Gastroesophageal sphincter (tissue), 4 donors: ENCODE data around the gene SIVA1. TPM values are rescaled to one million over a fixed set of nuclear protein-coding genes. Genes with fewer than 3 reads are reported as not detected.
"Not testable (repeated sequence)": the region's sequence is repeated elsewhere in the genome, so short reads cannot be mapped to it uniquely, and the experiment has no call there.

Experiments used
- ATAC-seq: fragments of 150-250 bp; one replicate; pipeline ENCODE4 v1.9.1; 2016; ENCODE audit warnings: mild to moderate bottlenecking, moderate library complexity
- H3K27ac ChIP-seq, 4 donors: fragments of 200-600 bp; sonication (generic) in 3 of 4; 1 replicate in 3 of 4; 2 replicates in 1 of 4; pipeline ENCODE4 v1.5.1; 2016 to 2019
- H3K27me3 ChIP-seq: fragments of 200-600 bp; sonication (generic); one replicate; pipeline ENCODE4 v1.5.1; 2019
- H3K36me3 ChIP-seq, 2 donors: fragments of 200-600 bp; sonication (generic); one replicate each; pipeline ENCODE4 v1.5.1; 2019; ENCODE audit warnings: control low read depth in 1 of 2
- H3K4me1 ChIP-seq, 3 donors: fragments of 200-600 bp; sonication (generic); 1 replicate in 2 of 3; 2 replicates in 1 of 3; pipeline ENCODE4 v1.5.1; 2016 to 2019; ENCODE audit warnings: control low read depth in 2 of 3
- H3K4me3 ChIP-seq, 2 donors: fragments of 200-600 bp; sonication (generic); one replicate each; pipeline ENCODE4 v1.5.1; 2019; ENCODE audit warnings: mild to moderate bottlenecking in 1 of 2, moderate library complexity in 1 of 2
- H3K9me3 ChIP-seq, 3 donors: fragments of 200-600 bp; sonication (generic); one replicate each; pipeline ENCODE4 v1.5.1; 2017 to 2019; ENCODE audit warnings: control low read depth in 2 of 3
- CTCF ChIP-seq, 4 experiments: fragments of 200-600 bp in 2 of 4; fragments of 450-650 bp in 2 of 4; sonication (generic) in 1 of 4; IDR thresholded peaks; one replicate each; pipeline ENCODE4 v1.5.1; 2017 to 2019; ENCODE audit warnings: antibody characterized with exemption in 4 of 4, mild to moderate bottlenecking in 2 of 4, moderate library complexity in 2 of 4
- EP300 ChIP-seq: sonication (generic); formaldehyde crosslinking; IDR thresholded peaks from one replicate; pipeline ENCODE4 v1.6.1; 2017; ENCODE audit warnings: antibody characterized with exemption, mild to moderate bottlenecking
- POLR2A ChIP-seq, 2 donors: fragments of 450-650 bp; IDR thresholded peaks; one replicate each; pipeline ENCODE4 v1.6.1; 2017; ENCODE audit warnings: antibody characterized with exemption in 2 of 2, mild to moderate bottlenecking in 2 of 2, moderate library complexity in 1 of 2
- POLR2AphosphoS5 ChIP-seq: sonication (generic); formaldehyde crosslinking; IDR thresholded peaks from one replicate; pipeline ENCODE4 v1.6.1; 2017; ENCODE audit warnings: antibody characterized with exemption
- WGBS, 2 donors: methylation state at CpG; one replicate each; pipeline ENCODE4 v1.1.5; 2018; ENCODE audit warnings: low coverage in 1 of 2; 5-methylcytosine and 5-hydroxymethylcytosine counted together
- total RNA-seq, 4 donors: library from RNA; depleted of rRNA; stranded (reverse); fragments of >200 nt; gene quantifications; one replicate each; pipeline ENCODE4 v1.1.0, GENCODE V29; 2016

SIVA1 gene
- total RNA-seq, 4 donors from 2014 or later, result 188 to 513 (median 363) TPM

GRCh38 chr14:104728631-104729030 lies 24.3 kb upstream of the SIVA1 start:
- H3K9me3 ChIP-seq, result no peaks in the 10 kb centered on the region
- no peak for ATAC-seq
- no peak overlapping the region for H3K4me3 ChIP-seq
- H3K27ac ChIP-seq, result no peak overlapping the region
- WGBS, 2 donors, result no CpG with 5 or more reads among the region's 17 CpGs
- peaks cover 0 to 51% (median 8%) of the 10 kb centered on the region in 3 donors for H3K4me1 ChIP-seq
- no peaks in the 10 kb centered on the region for H3K36me3 ChIP-seq
- no peak for TF ChIP-seq POLR2AphosphoS5
- TF ChIP-seq POLR2A (IDR thresholded peaks at IDR 0.05), result no peak
- TF ChIP-seq EP300, result no peak
- no peak for TF ChIP-seq CTCF (IDR thresholded peaks at IDR 0.05)
- H3K27me3 ChIP-seq, result no peaks in the 10 kb centered on the region

- 88 to 90% methylated on average over 2 to 10 of the region's 73 CpGs for WGBS, 2 donors
- H3K36me3 ChIP-seq, H3K4me3 ChIP-seq, H3K27me3 ChIP-seq, H3K27ac ChIP-seq, H3K9me3 ChIP-seq, ATAC-seq: not testable (repeated sequence)
- peaks cover 0 to 51% (median 8%) of the 10 kb centered on the region in 3 donors for H3K4me1 ChIP-seq
Observed at GRCh38 chr14:104729176-104729834, 23.6 kb upstream of the SIVA1 start.

- ATAC-seq, result no peak
- Histone ChIP-seq H3K9me3 (no peaks in the 10 kb centered on the region), H3K36me3 (no peaks in the 10 kb centered on the region), H3K27ac (no peak overlapping the region), H3K27me3 (no peaks in the 10 kb centered on the region), H3K4me1 (peaks cover 0 to 51% (median 4%) of the 10 kb centered on the region in 3 donors), H3K4me3 (no peak overlapping the region)
- no peak for TF ChIP-seq EP300
- no peak for TF ChIP-seq POLR2AphosphoS5
- TF ChIP-seq CTCF (IDR thresholded peaks at IDR 0.05), result no peak
- TF ChIP-seq POLR2A (IDR thresholded peaks at IDR 0.05), result no peak
- no CpG with 5 or more reads among the region's 16 CpGs for WGBS, 2 donors
Observed at GRCh38 chr14:104729835-104730181, 23.1 kb upstream of the SIVA1 start.

GRCh38 chr14:104730487-104730886 lies 22.5 kb upstream of the SIVA1 start:
- H3K36me3 ChIP-seq, result no peaks in the 10 kb centered on the region
- no peak overlapping the region for H3K4me3 ChIP-seq
- peaks cover 0 to 51% (median 6%) of the 10 kb centered on the region in 3 donors for H3K4me1 ChIP-seq
- H3K27ac ChIP-seq, result no peak overlapping the region
- TF ChIP-seq EP300 (no peak), CTCF (IDR thresholded peaks at IDR 0.05) (no peak), POLR2A (IDR thresholded peaks at IDR 0.05) (no peak), POLR2AphosphoS5 (no peak)
- no peaks in the 10 kb centered on the region for H3K27me3 ChIP-seq
- ATAC-seq, result no peak
- 78% methylated on average over 4 of the region's 5 CpGs; no CpG with 5 or more reads in 1 of the 2 donors for WGBS, 2 donors
- no peaks in the 10 kb centered on the region for H3K9me3 ChIP-seq

- H3K4me3 ChIP-seq, result no peak overlapping the region
- H3K4me1 ChIP-seq, result peaks cover 0 to 54% (median 17%) of the 10 kb centered on the region in 3 donors
- no peaks in the 10 kb centered on the region for H3K9me3 ChIP-seq
- TF ChIP-seq EP300 (no peak), POLR2AphosphoS5 (no peak), CTCF (IDR thresholded peaks at IDR 0.05) (no peak), POLR2A (IDR thresholded peaks at IDR 0.05) (no peak)
- H3K27ac ChIP-seq, result peak overlapping the region in 2 of 4 donors; percentile 44 to 85
- WGBS, 2 donors, result 90 to 100% methylated on average over 1 to 4 of the region's 18 CpGs
- H3K36me3 ChIP-seq, result no peaks in the 10 kb centered on the region
- ATAC-seq, result no peak
- no peaks in the 10 kb centered on the region for H3K27me3 ChIP-seq
Observed at GRCh38 chr14:104731320-104732294, 21.3 kb upstream of the SIVA1 start.
